Astrocyte (in vitro differentiated cells and primary cell): ENCODE data around the gene TAMALIN. TPM values are rescaled to one million over a fixed set of nuclear protein-coding genes. Genes with fewer than 3 reads are reported as not detected.

Experiments used
- DNase-seq: peaks from one replicate; pipeline ENCODE4 v3.0.0-alpha.2; 2010; ENCODE audit warnings: low read depth
- FAIRE-seq: peaks from 2 replicates; lab custom pipeline; 2011; peaks lifted over from hg19 to GRCh38; lab: Jason Lieb, UNC
- H2AFZ ChIP-seq: 2 replicates; pipeline ENCODE4 v1.6.0; 2012; ENCODE audit warnings: low read depth, low read length, inconsistent platforms
- H3K27ac ChIP-seq: 2 replicates; pipeline ENCODE4 v1.5.1; 2011; ENCODE audit warnings: low read depth, low read length, inconsistent platforms
- H3K27me3 ChIP-seq: 2 replicates; pipeline ENCODE4 v1.6.0; 2011; ENCODE audit warnings: low read length, inconsistent platforms; ENCODE audit not compliant: insufficient read depth
- H3K36me3 ChIP-seq: 2 replicates; pipeline ENCODE4 v1.5.1; 2011; ENCODE audit warnings: low read length, inconsistent platforms; ENCODE audit not compliant: insufficient read depth
- H3K4me1 ChIP-seq: 2 replicates; pipeline ENCODE4 v1.5.1; 2011; ENCODE audit warnings: low read length, inconsistent platforms; ENCODE audit not compliant: insufficient read depth
- H3K4me2 ChIP-seq: 2 replicates; pipeline ENCODE4 v1.6.0; 2012; ENCODE audit warnings: low read length, inconsistent platforms
- H3K4me3 ChIP-seq: 2 replicates; pipeline ENCODE4 v1.5.1; 2011; ENCODE audit warnings: low read depth, mild to moderate bottlenecking, low read length, inconsistent platforms; ENCODE audit not compliant: insufficient read depth
- H3K79me2 ChIP-seq: 2 replicates; pipeline ENCODE4 v1.6.0; 2012; ENCODE audit warnings: mild to moderate bottlenecking, low read length, inconsistent platforms; ENCODE audit not compliant: insufficient read depth
- H3K9ac ChIP-seq: 2 replicates; pipeline ENCODE4 v1.6.0; 2012; ENCODE audit warnings: mild to moderate bottlenecking, low read length, inconsistent platforms
- H3K9me3 ChIP-seq: 2 replicates; pipeline ENCODE4 v1.5.1; 2012; ENCODE audit warnings: low read depth, mild to moderate bottlenecking, low read length, inconsistent platforms; ENCODE audit not compliant: insufficient read depth
- H4K20me1 ChIP-seq: 2 replicates; pipeline ENCODE4 v1.6.0; 2012; ENCODE audit warnings: low read length, inconsistent platforms; ENCODE audit not compliant: insufficient read depth
- H3K27ac Mint-ChIP-seq: one replicate; pipeline ENCODE4 v1.8.0; 2021; ENCODE audit warnings: mild to moderate bottlenecking, mixed read lengths; ENCODE audit not compliant: unreplicated experiment
- H3K27me3 Mint-ChIP-seq: one replicate; pipeline ENCODE4 v1.8.0; 2021; ENCODE audit warnings: low read depth, mixed read lengths; ENCODE audit not compliant: unreplicated experiment
- H3K36me3 Mint-ChIP-seq: one replicate; pipeline ENCODE4 v1.8.0; 2021; ENCODE audit warnings: low read depth, mixed read lengths; ENCODE audit not compliant: unreplicated experiment
- H3K4me1 Mint-ChIP-seq: one replicate; pipeline ENCODE4 v1.8.0; 2021; ENCODE audit warnings: low read depth, mixed read lengths; ENCODE audit not compliant: unreplicated experiment
- H3K4me3 Mint-ChIP-seq: one replicate; pipeline ENCODE4 v1.8.0; 2021; ENCODE audit warnings: mild to moderate bottlenecking, moderate library complexity, mixed read lengths; ENCODE audit not compliant: unreplicated experiment
- H3K9me3 Mint-ChIP-seq: one replicate; pipeline ENCODE4 v1.8.0; 2021; ENCODE audit warnings: mild to moderate bottlenecking, mixed read lengths; ENCODE audit not compliant: unreplicated experiment
- EZH2 ChIP-seq: IDR thresholded peaks from 2 replicates; pipeline ENCODE4 v1.6.1; 2012; ENCODE audit warnings: mild to moderate bottlenecking, low read length, inconsistent platforms; ENCODE audit not compliant: insufficient read depth
- total RNA-seq: library from RNA; stranded (reverse); gene quantifications from 2 replicates; pipeline ENCODE4 v1.2.1, GENCODE V29; 2021
- TF ChIP-seq, protein P1 (sequence below): IDR thresholded peaks from 2 replicates; pipeline ENCODE4 v1.5.1; 2011; ENCODE audit warnings: low read depth, mild to moderate bottlenecking, inconsistent platforms, low read length, moderate library complexity; ENCODE audit not compliant: insufficient read depth

TAMALIN gene
- total RNA-seq, 1 donor from 2014 or later = 9.6 TPM

DNA sequence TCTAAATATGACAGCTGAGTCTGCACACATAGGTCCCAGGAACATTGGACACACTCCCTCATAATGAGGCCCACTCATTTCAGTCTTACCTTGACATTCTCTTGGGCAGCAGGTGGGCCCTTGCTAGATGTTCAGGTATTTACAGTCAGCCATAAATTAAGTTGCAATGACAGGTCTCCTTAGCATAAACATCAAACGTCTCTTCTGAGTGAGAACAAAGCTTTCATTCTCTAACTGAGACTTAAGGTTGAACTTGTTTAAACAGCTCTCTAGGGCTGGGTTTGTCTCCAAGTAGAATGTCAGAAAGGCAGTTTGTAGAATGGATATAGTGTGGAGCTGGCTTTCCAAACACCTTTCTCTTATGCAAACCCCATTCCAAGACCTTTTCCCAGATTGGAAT is 44.9 kb upstream of the TAMALIN start:
- no peak overlapping the region for H3K27ac ChIP-seq
- H3K4me3 ChIP-seq = no peak overlapping the region
- H3K4me1 Mint-ChIP-seq = no peaks in the 10 kb centered on the region
- H3K79me2 ChIP-seq = peaks cover 78% of the 10 kb centered on the region
- H3K9me3 Mint-ChIP-seq = peaks cover 7% of the 10 kb centered on the region
- no peak overlapping the region for H3K27ac Mint-ChIP-seq
- H4K20me1 ChIP-seq = peaks cover 36% of the 10 kb centered on the region
- no peak for FAIRE-seq
- H2AFZ ChIP-seq = no peak overlapping the region
- no peak overlapping the region for H3K9ac ChIP-seq
- TF ChIP-seq, protein P1, sequence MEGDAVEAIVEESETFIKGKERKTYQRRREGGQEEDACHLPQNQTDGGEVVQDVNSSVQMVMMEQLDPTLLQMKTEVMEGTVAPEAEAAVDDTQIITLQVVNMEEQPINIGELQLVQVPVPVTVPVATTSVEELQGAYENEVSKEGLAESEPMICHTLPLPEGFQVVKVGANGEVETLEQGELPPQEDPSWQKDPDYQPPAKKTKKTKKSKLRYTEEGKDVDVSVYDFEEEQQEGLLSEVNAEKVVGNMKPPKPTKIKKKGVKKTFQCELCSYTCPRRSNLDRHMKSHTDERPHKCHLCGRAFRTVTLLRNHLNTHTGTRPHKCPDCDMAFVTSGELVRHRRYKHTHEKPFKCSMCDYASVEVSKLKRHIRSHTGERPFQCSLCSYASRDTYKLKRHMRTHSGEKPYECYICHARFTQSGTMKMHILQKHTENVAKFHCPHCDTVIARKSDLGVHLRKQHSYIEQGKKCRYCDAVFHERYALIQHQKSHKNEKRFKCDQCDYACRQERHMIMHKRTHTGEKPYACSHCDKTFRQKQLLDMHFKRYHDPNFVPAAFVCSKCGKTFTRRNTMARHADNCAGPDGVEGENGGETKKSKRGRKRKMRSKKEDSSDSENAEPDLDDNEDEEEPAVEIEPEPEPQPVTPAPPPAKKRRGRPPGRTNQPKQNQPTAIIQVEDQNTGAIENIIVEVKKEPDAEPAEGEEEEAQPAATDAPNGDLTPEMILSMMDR = no peak
- no peak for TF ChIP-seq EZH2
- H3K4me1 ChIP-seq = no peaks in the 10 kb centered on the region
- DNase-seq = no peak
- H3K27me3 Mint-ChIP-seq = no peaks in the 10 kb centered on the region
- H3K36me3 ChIP-seq = no peaks in the 10 kb centered on the region
- no peak overlapping the region for H3K4me3 Mint-ChIP-seq
- no peaks in the 10 kb centered on the region for H3K9me3 ChIP-seq
- no peaks in the 10 kb centered on the region for H3K27me3 ChIP-seq
- H3K36me3 Mint-ChIP-seq = peaks cover 9% of the 10 kb centered on the region
- H3K4me2 ChIP-seq = no peak overlapping the region

DNA sequence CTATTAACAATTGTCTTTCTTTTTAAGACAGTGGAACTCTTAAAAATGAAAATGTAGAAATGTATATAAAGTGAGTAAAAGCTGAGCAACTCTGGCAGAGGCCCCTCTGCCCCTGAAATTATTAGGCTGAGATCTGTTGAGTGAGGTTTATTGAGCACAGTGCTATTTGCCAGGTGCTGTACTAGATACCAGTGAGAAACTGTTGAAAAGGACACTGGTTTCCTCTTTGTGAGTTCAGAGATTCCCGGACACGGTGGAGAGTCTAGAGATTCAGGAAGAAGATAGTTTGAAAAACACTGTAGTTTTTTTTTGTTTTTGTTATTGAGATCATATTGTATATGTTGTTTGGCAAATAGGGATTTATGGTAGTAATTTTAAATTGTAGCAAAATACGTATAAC is 44.0 kb upstream of the TAMALIN start:
- H3K27me3 Mint-ChIP-seq = no peaks in the 10 kb centered on the region
- no peaks in the 10 kb centered on the region for H3K36me3 ChIP-seq
- H4K20me1 ChIP-seq = peaks cover 41% of the 10 kb centered on the region
- no peaks in the 10 kb centered on the region for H3K4me1 Mint-ChIP-seq
- DNase-seq (no peak), FAIRE-seq (no peak)
- no peak overlapping the region for H3K4me2 ChIP-seq
- peaks cover 73% of the 10 kb centered on the region for H3K79me2 ChIP-seq
- H3K9ac ChIP-seq = no peak overlapping the region
- H3K27me3 ChIP-seq = no peaks in the 10 kb centered on the region
- no peak overlapping the region for H3K27ac ChIP-seq
- H3K4me3 ChIP-seq = no peak overlapping the region
- H3K27ac Mint-ChIP-seq = no peak overlapping the region
- peaks cover 9% of the 10 kb centered on the region for H3K36me3 Mint-ChIP-seq
- TF ChIP-seq, protein P1 = no peak
- TF ChIP-seq EZH2 = no peak
- H3K9me3 ChIP-seq = no peaks in the 10 kb centered on the region
- no peaks in the 10 kb centered on the region for H3K4me1 ChIP-seq
- H3K4me3 Mint-ChIP-seq = no peak overlapping the region
- H2AFZ ChIP-seq = no peak overlapping the region
- H3K9me3 Mint-ChIP-seq = peaks cover 7% of the 10 kb centered on the region

DNA sequence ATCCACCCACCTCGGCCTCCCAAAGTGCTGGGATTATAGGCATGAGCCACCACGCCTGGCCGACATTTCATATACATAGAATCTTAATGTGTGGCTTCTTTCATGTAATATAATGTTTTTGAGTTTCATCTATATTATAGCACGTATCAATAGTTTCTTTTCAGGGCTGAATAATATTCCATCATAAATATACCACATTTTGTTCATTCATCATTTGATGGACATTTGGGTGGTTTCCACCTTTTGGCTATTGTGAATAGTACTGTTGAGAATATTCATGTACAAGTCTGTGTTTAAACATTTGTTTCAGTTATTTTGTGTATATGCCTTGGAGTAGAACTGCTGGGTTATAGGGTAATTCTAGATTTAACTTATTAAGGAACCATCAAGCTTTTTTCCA is 43.3 kb upstream of the TAMALIN start:
- Mint-ChIP-seq H3K27me3 (no peaks in the 10 kb centered on the region), H3K27ac (no peak overlapping the region), H3K9me3 (peaks cover 7% of the 10 kb centered on the region), H3K36me3 (peaks cover 9% of the 10 kb centered on the region), H3K4me3 (no peak overlapping the region), H3K4me1 (no peaks in the 10 kb centered on the region)
- H3K79me2 ChIP-seq = peaks cover 76% of the 10 kb centered on the region
- DNase-seq = no peak
- H3K27me3 ChIP-seq = no peaks in the 10 kb centered on the region
- H3K36me3 ChIP-seq = no peaks in the 10 kb centered on the region
- H3K9ac ChIP-seq = no peak overlapping the region
- H4K20me1 ChIP-seq = peaks cover 41% of the 10 kb centered on the region
- TF ChIP-seq, protein P1 = no peak
- TF ChIP-seq EZH2 = no peak
- FAIRE-seq = no peak
- no peak overlapping the region for H2AFZ ChIP-seq
- no peak overlapping the region for H3K4me2 ChIP-seq
- no peak overlapping the region for H3K27ac ChIP-seq
- H3K4me3 ChIP-seq = no peak overlapping the region
- H3K4me1 ChIP-seq = no peaks in the 10 kb centered on the region
- no peaks in the 10 kb centered on the region for H3K9me3 ChIP-seq
